SH-SY5Y (cell line): ENCODE measurements around the gene COPS9.

Experiments
- GATA2 ChIP-seq: IDR thresholded peaks from 2 replicates; pipeline ENCODE4 v1.6.1; 2011; ENCODE audit warnings: mild to moderate bottlenecking, low read depth, low read length
- GATA3 ChIP-seq: IDR thresholded peaks from 2 replicates; pipeline ENCODE4 v1.6.1; 2011; ENCODE audit warnings: low read depth, mild to moderate bottlenecking, low read length, moderate library complexity

DNA sequence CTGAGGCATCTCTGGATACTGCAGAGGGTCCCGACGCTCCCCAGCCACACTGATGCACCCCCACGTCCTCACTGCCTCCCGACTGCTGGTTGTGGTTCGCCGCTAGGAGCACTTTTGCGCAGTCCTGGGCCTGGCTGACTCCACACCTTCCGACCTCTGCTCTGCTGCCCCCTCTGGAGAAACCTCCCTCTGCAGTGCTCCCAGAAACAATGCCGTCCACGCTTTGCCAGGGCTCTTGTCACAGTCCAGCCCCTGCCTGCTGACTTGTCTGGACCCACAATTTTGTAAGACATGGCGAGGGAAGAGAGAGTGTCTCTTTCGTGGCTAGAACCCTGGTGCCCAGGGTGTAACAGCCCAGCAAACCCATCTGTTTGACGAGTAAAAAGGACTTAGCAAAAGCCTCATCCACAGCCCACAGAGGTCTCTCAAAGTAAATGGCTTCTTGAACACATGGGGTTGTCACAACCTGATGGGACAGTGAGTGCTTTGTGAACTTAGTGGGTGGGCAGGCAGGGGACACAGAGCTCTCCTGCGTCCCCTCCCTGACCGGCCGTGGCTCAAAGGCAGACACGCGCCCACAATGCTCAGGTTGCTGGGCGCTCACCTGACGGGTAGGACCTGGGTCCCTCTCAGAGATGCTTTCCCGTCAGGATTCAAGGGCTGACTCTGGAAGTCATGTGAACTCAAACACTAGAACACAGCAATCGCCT lies 4.0 kb downstream of the COPS9 start:
- no peak for TF ChIP-seq GATA3
- no peak for TF ChIP-seq GATA2
